ENCODE data around the gene MLYCD.

MLYCD gene

DNA sequence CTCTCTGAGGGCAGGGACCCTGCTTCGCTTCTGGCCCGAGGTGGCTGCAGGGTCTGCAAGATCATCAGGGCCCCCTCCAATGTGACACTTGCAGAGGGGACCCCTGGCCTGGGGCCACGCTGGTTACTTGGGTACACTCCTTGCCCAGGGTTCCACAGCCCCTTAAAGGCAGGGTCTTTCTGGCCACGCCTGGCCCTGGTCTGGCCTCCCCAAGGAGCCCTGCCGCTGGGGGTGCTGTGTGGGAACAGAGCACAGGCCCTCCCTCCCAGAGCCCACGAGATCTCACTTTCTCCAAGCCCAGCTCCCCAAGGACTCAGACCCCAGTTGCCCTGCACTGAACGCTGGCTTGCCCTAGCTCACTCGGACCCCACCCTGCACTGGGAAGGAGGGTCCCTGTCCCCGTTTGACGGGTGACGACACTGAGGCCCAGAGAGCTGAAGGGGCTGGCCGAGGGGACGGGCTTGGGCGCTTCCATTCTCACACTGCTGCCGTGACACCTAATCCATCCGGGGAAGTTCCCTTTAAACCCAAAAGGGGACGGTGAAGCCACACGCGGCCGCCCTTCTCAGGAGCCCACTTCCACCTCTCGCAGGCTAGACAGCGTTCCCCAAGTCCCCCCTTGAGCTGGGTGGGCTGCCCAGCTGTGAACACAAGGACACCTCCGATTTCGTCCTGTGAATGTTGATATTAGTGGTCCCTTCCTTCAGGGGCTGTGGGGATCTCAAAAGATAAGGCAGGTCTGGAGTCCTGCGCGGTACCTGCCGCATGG, 27.2 kb downstream of the MLYCD start:
- no peak for DNase-seq (ENCODE audit: low spot score)

DNA sequence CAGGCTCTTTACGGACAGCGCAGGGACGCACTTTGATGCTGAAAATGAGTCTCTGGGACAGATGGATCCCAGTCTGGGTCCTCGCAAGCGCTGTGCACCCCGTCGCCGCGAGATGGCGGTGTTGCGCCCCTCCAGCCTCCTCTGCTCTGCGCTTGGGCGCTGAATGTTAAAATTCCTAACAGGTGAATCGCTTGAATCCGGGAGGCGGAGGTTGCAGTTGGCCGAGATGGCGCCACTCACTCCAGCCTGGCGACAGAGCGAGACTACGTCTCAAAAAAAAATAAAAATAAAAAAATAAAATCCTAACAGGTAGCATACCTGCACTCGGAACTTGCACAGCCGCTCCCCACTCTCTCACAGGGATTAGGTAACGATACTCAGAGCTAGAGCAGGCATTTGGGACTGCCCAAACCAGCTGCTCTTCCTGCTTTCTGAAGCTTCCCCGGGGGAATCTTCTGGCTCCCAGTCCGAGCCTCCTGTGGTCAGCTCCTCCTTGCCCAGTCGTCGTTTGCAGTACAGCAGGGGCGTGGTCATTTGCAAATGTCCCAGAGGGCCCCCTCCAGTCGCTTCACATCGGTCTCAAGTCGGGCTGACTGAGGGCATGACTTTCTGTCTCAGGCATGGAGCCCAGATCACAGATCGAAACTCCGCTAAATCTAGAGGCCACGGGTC, 27.9 kb downstream of the MLYCD start:
- DNase-seq (ENCODE audit: low spot score), result peak; percentile 90

DNA sequence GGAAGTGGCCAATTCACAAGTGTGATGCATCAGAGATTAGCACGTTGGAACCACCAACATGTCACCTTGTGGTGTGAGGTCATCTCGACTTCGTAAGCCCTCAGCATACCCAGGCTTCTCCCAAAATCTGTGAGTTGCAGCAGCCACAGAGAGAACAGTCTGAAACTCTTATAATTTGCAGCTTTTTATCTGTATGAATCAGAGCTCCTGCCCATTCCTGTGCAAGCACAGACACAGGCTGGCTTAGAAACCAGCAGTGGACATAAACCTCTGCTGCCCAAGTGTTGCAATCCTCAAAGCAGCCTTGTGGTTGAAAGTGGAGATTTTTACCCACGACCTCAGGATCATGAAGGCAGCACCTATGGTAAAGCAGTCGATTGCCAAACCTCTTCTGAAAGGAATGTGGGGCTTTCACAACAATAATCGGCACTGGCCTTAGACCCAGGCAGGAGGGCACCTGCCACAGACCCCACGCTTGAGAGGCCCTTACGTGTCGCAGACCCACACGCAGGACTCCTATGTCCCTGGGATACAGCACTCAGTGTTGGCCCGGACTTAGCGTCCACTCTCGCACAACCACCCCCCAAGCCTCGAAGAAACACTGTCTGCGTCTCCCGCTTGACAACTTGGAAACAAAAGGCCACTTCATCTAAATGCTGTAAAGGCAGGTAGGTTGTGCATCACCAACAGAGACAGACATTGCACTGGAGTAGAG, 29.6 kb downstream of the MLYCD start:
- DNase-seq (ENCODE audit: low spot score), result no peak

DNA sequence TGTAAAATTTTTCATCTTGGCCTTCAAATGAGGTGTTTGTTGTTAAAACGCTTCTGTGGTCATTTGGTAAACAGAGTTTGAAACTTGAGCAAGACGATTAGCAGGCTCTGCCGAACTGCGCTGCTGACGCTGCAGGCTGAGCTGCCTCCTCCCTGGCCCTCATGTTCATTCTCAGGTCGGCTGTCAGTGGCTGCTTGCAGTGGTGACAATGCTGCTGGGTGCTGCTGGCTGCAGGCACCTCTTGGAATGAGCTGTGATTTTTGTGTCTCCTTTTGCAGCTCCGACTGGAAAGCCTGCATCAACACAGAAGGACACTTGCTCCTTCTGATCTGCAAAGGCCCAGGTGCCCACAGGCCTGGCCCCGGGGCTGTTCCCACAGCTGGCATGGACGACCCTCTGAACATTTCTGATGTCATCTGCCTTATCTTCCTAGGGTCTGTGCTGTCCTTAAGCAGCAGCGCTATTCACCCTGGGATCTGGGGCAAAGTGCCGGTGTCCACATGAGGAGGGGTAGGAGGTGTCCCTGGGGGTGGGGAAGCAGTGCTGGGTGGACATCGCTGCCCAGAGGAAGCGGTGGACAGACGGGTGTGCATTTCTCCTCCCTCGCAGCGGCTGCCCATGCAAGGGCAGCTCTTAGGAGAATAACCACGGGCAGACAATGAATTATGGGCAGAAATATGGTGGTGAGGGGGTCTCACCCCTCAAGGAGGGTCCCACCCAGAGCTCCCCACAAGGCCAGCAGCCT, 31.1 kb downstream of the MLYCD start:
- DNase-seq (ENCODE audit: low spot score), result no peak

GRCh38 chr16:83930730-83931500, 32.0 kb downstream of the MLYCD start:
- no peak for DNase-seq (ENCODE audit: low spot score)

DNA sequence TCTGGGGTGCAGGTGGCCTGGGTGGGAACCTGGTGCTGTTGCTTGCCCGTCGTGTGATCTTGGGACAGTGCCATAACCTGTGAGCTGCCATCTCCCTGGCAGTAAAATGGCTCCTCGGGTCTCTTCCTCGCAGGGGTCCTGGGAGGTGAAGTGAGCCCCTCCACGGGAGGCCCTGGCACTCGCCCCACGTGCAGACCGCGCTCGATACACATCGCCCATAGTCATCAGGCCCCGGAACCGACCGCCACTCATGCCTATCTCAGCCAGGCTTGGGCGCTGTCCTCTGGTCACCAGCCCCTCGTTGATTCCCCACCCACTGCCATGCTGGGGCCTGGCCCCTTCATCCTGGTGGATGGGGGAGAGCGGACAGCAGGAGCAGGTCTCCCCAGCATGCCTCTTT, 32.6 kb downstream of the MLYCD start:
- DNase-seq (ENCODE audit: low spot score), result no peak

DNA sequence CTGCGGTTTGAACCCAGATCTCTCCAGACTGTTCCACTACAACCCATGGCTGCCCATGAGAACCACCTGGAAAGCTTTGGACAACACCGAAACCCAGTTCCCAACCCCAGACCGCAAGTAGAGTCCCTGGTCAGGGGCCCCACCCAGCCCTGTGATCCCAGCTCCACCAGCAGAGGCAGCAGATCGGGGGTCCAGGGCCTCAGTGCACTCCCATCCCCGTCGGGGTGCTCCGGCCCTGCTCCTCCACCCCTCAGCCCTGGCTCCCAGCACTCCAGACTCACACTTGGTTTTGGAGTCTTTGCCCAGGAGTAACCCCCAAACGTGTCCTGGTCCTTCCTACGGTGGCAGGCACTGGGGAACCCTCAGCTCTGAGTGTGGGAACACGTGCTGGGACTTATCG, 33.4 kb downstream of the MLYCD start:
- no peak for DNase-seq (ENCODE audit: low spot score)

DNA sequence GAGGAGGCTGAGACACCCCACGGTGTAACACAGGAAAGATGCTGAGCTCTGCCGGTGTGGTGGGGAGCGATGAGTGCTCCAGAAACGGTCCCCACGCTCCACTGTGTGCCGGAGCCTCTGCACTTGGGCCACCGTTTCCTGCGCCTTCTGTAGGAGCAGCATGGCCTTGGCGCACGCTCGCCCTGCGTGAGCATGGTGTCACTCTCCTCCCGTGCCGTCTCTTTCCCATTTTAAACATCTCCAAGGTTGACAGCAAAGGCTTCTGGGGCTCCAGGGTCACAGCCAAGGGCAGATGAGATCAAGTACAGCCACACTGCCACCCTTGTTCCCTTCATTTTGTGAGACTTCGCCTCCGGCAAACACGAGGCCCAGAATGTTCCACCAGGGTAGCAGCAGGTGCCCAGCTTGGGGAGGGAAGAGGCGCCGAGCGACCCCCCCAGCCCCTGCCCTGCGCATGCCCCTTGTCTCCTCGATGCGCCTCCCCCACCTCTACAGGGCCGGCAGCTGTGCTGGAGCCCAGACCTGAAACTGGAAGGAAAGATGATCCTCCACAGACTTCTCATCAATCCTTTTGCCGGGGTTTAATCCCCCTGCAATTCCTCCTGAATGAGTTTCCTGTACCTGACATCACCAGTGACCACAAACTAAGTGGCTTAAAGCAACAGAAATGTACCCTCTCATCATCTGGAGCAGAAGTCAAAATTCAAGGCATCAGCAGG, 34.2 kb downstream of the MLYCD start:
- DNase-seq (ENCODE audit: low spot score), result no peak

DNA sequence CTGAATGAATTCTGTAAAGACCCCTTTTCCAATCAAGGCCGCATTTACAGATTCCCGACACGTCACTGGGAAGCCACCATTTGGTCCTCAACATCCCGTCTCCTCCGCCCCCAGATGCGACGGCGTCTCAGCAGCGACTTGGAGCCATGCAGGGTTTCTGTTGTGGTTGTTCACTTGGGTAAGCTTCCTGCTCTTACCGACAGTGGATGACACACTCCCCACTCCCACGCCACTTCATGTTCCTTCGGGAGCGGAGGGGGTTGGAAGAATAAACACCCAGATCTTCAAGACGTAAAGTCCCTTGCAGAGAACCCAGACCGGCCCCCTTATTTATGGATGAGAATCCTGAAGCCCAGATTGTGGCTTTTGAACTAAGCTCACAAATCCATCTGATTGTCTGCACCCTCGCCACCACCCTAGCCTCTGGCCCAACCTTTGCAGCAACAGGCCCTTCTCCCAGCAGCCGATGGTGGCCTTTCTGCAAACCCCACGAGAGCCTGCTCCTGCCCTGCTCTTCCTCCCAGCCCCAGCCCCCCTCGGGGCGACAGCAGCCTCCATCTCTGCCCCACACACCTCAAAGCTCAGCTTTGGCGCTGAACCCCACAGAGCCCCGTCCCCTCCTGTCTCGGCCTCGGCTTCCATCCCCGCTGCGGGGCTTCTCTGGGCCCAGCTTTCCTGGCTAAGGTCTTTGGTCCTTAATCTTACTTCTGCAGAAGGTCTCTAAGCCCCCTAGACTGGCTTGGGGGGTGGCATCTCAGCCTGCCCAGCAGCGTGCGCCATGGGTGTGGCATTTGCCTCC, 35.2 kb downstream of the MLYCD start:
- no peak for DNase-seq (ENCODE audit: low spot score)

GRCh38 chr16:83934684-83934977, 35.7 kb downstream of the MLYCD start:
- DNase-seq (ENCODE audit: low spot score), result no peak

GRCh38 chr16:83935005-83935857, 36.3 kb downstream of the MLYCD start:
- no peak for DNase-seq (ENCODE audit: low spot score)

DNA sequence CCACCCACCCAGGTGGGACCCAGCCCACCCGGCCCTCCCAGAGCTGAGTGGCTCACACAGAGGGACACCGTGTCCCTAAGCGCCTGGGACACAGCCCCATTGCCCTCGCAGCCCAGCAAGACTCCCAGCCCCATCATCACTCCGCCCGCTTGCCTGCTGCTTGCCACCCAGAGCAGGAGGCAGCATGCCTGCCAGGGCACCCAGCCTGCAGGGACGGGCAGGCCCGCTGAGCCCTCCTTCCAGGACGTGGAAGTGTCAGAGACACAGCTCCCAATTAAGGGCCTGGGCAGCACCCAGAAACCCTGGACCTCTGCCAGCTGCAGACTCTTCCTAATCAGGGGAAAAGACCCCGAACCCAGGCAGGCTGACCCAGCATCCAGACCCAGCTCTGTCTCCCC, 36.9 kb downstream of the MLYCD start:
- DNase-seq (ENCODE audit: low spot score), result no peak

DNA sequence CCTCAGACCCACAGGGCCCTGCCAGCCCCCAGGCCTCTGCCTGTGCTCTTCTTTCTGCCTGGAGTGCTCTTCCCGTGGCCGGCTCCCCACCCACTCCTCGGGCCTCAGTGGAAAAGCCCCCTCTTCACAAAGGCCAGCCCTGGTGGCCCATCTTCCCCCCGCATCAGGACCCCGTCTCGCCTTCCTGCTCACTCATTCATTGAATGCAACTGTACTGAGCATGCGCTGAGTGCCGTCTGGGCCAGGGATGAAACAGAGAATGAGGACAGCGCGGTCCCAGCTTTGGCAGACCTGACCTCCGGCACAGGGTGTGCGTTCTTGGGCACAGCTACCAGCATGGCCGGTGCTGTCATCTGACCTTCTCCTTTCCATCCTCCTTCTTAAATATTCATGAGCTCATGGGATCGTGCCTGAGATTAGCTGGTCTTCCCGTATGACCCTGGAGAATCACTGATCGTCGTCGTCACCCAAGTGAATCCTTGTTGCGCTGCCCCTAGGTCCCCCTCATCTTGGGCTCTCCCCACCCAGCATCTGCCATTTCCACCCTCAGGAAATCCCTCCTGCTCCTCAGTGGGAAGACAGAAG, 37.8 kb downstream of the MLYCD start:
- no peak for DNase-seq (ENCODE audit: low spot score)

- DNase-seq (ENCODE audit: low spot score), result no peak
These were observed 38.4 kb downstream of the MLYCD start for GRCh38 chr16:83937267-83937666.

DNA sequence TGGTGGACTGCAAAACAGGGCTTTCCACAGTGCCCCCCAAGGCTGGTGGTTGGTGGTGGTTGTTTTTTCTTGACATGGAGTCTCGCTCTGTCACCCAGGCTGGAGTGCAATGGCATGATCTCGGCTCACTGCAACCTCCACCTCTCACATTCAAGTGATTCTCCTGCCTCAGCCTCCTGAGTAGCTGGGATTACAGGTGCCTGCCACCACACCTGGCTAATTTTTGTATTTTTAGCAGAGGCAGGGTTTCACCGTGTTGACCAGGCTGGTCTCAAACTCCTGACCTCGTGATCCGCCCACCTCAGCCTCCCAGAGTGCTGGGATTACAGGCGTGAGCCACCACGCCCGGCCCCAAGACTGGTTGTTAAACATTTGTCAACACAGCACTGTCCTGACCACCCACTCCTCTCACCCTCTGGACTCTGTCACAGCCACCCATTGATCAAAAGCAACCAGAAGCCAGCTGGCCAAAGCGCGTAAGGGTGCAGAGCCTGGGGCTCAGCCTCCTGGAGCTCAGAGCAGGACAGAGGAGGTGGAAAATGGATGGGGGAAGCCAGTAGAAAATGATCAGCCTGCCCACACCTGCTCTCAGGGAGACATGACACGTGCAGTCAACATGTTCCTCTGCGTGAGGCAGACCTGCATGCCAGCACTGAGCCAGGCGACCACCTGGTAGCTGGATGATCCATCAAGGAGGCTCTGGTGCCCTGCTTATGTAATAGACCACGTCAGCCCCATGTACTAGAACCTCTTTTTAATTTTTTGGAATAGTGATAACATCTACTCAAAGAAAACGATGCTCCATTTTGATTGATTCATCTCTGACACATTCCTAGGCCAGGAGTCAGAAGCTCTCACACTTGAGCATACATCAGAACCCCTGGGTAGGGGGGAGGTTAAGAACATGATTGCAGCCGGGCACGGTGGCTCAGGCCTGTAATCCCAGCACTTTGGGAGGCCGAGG, 39.3 kb downstream of the MLYCD start:
- no peak for DNase-seq (ENCODE audit: low spot score)

GRCh38 chr16:83939266-83939855, 40.4 kb downstream of the MLYCD start:
- DNase-seq (ENCODE audit: low spot score), result no peak

- no peak for DNase-seq (ENCODE audit: low spot score)
These were observed 41.2 kb downstream of the MLYCD start for GRCh38 chr16:83940119-83940518.
